Stimulated activated naive CD8-positive, alpha-beta T cell treated with anti-CD3 and anti-CD28 coated beads, Interleukin-15, Interleukin-2, amounts not matched to agents 100 ng/mL and 50 ng/mL, for 24 hours (primary cell): ENCODE data around the gene KCNMB1.
"Not testable (repeated sequence)": the region's sequence is repeated elsewhere in the genome, so short reads cannot be mapped to it uniquely, and the experiment has no call there.

Source experiments
- H3K27ac Mint-ChIP-seq: one replicate; pipeline ENCODE4 v1.8.0; 2021; ENCODE audit warnings: mild to moderate bottlenecking, mixed read lengths
- H3K27me3 Mint-ChIP-seq: one replicate; pipeline ENCODE4 v1.8.0; 2021; ENCODE audit warnings: mixed read lengths
- H3K36me3 Mint-ChIP-seq: one replicate; pipeline ENCODE4 v1.8.0; 2021; ENCODE audit warnings: low read depth, mixed read lengths
- H3K4me1 Mint-ChIP-seq: one replicate; pipeline ENCODE4 v1.8.0; 2021; ENCODE audit warnings: low read depth, mixed read lengths
- H3K4me3 Mint-ChIP-seq: one replicate; pipeline ENCODE4 v1.8.0; 2021; ENCODE audit warnings: mild to moderate bottlenecking, mixed read lengths
- H3K9me3 Mint-ChIP-seq: one replicate; pipeline ENCODE4 v1.8.0; 2021; ENCODE audit warnings: mixed read lengths

KCNMB1 gene

GRCh38 chr5:170403675-170404074 is 14.5 kb upstream of the KCNMB1 start:
- peaks cover 7% of the 10 kb centered on the region for H3K4me1 Mint-ChIP-seq
- no peak overlapping the region for H3K27ac Mint-ChIP-seq
- H3K27me3 Mint-ChIP-seq: no peaks in the 10 kb centered on the region
- H3K9me3 Mint-ChIP-seq: no peaks in the 10 kb centered on the region
- no peaks in the 10 kb centered on the region for H3K36me3 Mint-ChIP-seq
- H3K4me3 Mint-ChIP-seq: no peak overlapping the region

- Mint-ChIP-seq H3K4me3 (no peak overlapping the region), H3K36me3 (no peaks in the 10 kb centered on the region), H3K27ac (no peak overlapping the region), H3K4me1 (peaks cover 7% of the 10 kb centered on the region), H3K27me3 (no peaks in the 10 kb centered on the region), H3K9me3 (no peaks in the 10 kb centered on the region)
Measured at GRCh38 chr5:170402508-170402907, 13.3 kb upstream of the KCNMB1 start.

GRCh38 chr5:170397059-170397458 is 7.9 kb upstream of the KCNMB1 start:
- H3K36me3 Mint-ChIP-seq: no peaks in the 10 kb centered on the region
- H3K27me3 Mint-ChIP-seq: no peaks in the 10 kb centered on the region
- H3K9me3 Mint-ChIP-seq: no peaks in the 10 kb centered on the region
- no peak overlapping the region for H3K27ac Mint-ChIP-seq
- peaks cover 24% of the 10 kb centered on the region for H3K4me1 Mint-ChIP-seq
- H3K4me3 Mint-ChIP-seq: no peak overlapping the region

- Mint-ChIP-seq H3K9me3 (no peaks in the 10 kb centered on the region), H3K36me3 (no peaks in the 10 kb centered on the region), H3K4me1 (peaks cover 29% of the 10 kb centered on the region), H3K27me3 (peaks cover 5% of the 10 kb centered on the region), H3K4me3 (peak overlapping the region; percentile 35), H3K27ac (peak overlapping the region; percentile 3)
Measured at GRCh38 chr5:170393958-170394357, 4.8 kb upstream of the KCNMB1 start.

- Mint-ChIP-seq H3K9me3 (no peaks in the 10 kb centered on the region), H3K27ac (peak overlapping the region; percentile 22), H3K4me3 (peak overlapping the region; percentile 35), H3K36me3 (no peaks in the 10 kb centered on the region), H3K4me1 (peaks cover 29% of the 10 kb centered on the region), H3K27me3 (peaks cover 6% of the 10 kb centered on the region)
Measured at GRCh38 chr5:170393235-170393634, 4.1 kb upstream of the KCNMB1 start.

GRCh38 chr5:170390472-170390871 is 1.3 kb upstream of the KCNMB1 start:
- Mint-ChIP-seq H3K27ac (no peak overlapping the region), H3K9me3 (no peaks in the 10 kb centered on the region), H3K4me1 (peaks cover 29% of the 10 kb centered on the region), H3K36me3 (no peaks in the 10 kb centered on the region), H3K27me3 (peaks cover 9% of the 10 kb centered on the region), H3K4me3 (no peak overlapping the region)

GRCh38 chr5:170389550-170389892 is 354 bp upstream of the KCNMB1 start:
- H3K9me3 Mint-ChIP-seq: no peaks in the 10 kb centered on the region
- no peaks in the 10 kb centered on the region for H3K36me3 Mint-ChIP-seq
- peaks cover 9% of the 10 kb centered on the region for H3K27me3 Mint-ChIP-seq
- H3K27ac Mint-ChIP-seq: no peak overlapping the region
- no peak overlapping the region for H3K4me3 Mint-ChIP-seq
- H3K4me1 Mint-ChIP-seq: peaks cover 21% of the 10 kb centered on the region

- Mint-ChIP-seq H3K4me3 (no peak overlapping the region), H3K27ac (no peak overlapping the region), H3K36me3 (no peaks in the 10 kb centered on the region), H3K27me3 (peaks cover 9% of the 10 kb centered on the region), H3K9me3 (no peaks in the 10 kb centered on the region), H3K4me1 (peaks cover 7% of the 10 kb centered on the region)
Measured at GRCh38 chr5:170387775-170388639, 1.2 kb downstream of the KCNMB1 start.

- H3K9me3 Mint-ChIP-seq: no peaks in the 10 kb centered on the region
- H3K4me3 Mint-ChIP-seq: no peak overlapping the region
- no peak overlapping the region for H3K27ac Mint-ChIP-seq
- H3K4me1 Mint-ChIP-seq: peaks cover 5% of the 10 kb centered on the region
- H3K36me3 Mint-ChIP-seq: no peaks in the 10 kb centered on the region
- H3K27me3 Mint-ChIP-seq: peaks cover 9% of the 10 kb centered on the region
Measured at GRCh38 chr5:170386743-170387395, 2.3 kb downstream of the KCNMB1 start.

- no peak overlapping the region for H3K4me3 Mint-ChIP-seq
- no peaks in the 10 kb centered on the region for H3K4me1 Mint-ChIP-seq
- H3K27ac Mint-ChIP-seq: no peak overlapping the region
- no peaks in the 10 kb centered on the region for H3K36me3 Mint-ChIP-seq
- no peaks in the 10 kb centered on the region for H3K9me3 Mint-ChIP-seq
- peaks cover 3% of the 10 kb centered on the region for H3K27me3 Mint-ChIP-seq
Measured at GRCh38 chr5:170383227-170383626, 5.9 kb downstream of the KCNMB1 start.

- no peak overlapping the region for H3K4me3 Mint-ChIP-seq
- H3K27me3 Mint-ChIP-seq: no peaks in the 10 kb centered on the region
Measured at GRCh38 chr5:170382790-170383189, 6.4 kb downstream of the KCNMB1 start.

GRCh38 chr5:170380361-170380951 is 8.7 kb downstream of the KCNMB1 start:
- no peak overlapping the region for H3K4me3 Mint-ChIP-seq
- no peaks in the 10 kb centered on the region for H3K4me1 Mint-ChIP-seq
- H3K27me3 Mint-ChIP-seq: no peaks in the 10 kb centered on the region
- no peak overlapping the region for H3K27ac Mint-ChIP-seq
- no peaks in the 10 kb centered on the region for H3K9me3 Mint-ChIP-seq
- H3K36me3 Mint-ChIP-seq: no peaks in the 10 kb centered on the region

More at GRCh38 chr5:170382790-170383189, 6.4 kb downstream of the KCNMB1 start:
- Mint-ChIP-seq H3K27ac (no peak overlapping the region), H3K36me3 (no peaks in the 10 kb centered on the region), H3K4me1 (no peaks in the 10 kb centered on the region), H3K9me3 (no peaks in the 10 kb centered on the region)

GRCh38 chr5:170378740-170379139 is 10.4 kb downstream of the KCNMB1 start:
- H3K36me3 Mint-ChIP-seq: no peaks in the 10 kb centered on the region
- no peaks in the 10 kb centered on the region for H3K9me3 Mint-ChIP-seq
- H3K27me3 Mint-ChIP-seq: no peaks in the 10 kb centered on the region
- H3K4me3 Mint-ChIP-seq: no peak overlapping the region
- no peaks in the 10 kb centered on the region for H3K4me1 Mint-ChIP-seq
- H3K27ac Mint-ChIP-seq: no peak overlapping the region

- no peaks in the 10 kb centered on the region for H3K9me3 Mint-ChIP-seq
- H3K27ac Mint-ChIP-seq: no peak overlapping the region
- no peaks in the 10 kb centered on the region for H3K27me3 Mint-ChIP-seq
- no peaks in the 10 kb centered on the region for H3K36me3 Mint-ChIP-seq
- no peak overlapping the region for H3K4me3 Mint-ChIP-seq
- no peaks in the 10 kb centered on the region for H3K4me1 Mint-ChIP-seq
Measured at GRCh38 chr5:170377027-170377426, 12.1 kb downstream of the KCNMB1 start.

- not testable (repeated sequence) for H3K36me3 Mint-ChIP-seq, H3K4me1 Mint-ChIP-seq, H3K9me3 Mint-ChIP-seq, H3K27ac Mint-ChIP-seq, H3K4me3 Mint-ChIP-seq, H3K27me3 Mint-ChIP-seq
Measured at GRCh38 chr5:170376526-170376925, 12.6 kb downstream of the KCNMB1 start.
